ENCODE data around the gene MIER1.
"Not testable (repeated sequence)": the region's sequence is repeated elsewhere in the genome, so short reads cannot be mapped to it uniquely, and the experiment has no call there.

Gene MIER1

DNA sequence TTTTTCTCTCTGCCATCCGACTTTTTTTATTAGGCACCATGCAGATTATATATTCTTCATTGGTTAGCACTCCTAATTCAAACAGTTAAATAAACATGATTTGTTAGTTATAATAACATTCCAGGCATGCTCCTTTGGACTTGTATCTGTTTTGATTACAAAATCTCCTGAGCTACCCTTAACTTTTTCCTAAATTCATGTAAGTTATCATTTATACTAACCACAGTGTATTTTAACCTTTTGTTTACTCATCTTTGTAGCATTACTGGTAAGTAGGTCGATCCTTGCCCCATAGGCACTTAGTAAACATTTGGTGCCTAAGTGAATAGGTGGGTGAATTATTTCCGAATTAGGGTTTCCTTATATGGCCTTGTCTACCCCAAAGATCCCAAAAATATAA, 43.8 kb downstream of the MIER1 start:
- DNase-seq (ENCODE audit: low spot score): no peak
- in situ Hi-C loops (cut with MboI; ENCODE audit: low sequenced_read_pairs, unreplicated experiment): no loop called here
- TF ChIP-seq, protein P1, sequence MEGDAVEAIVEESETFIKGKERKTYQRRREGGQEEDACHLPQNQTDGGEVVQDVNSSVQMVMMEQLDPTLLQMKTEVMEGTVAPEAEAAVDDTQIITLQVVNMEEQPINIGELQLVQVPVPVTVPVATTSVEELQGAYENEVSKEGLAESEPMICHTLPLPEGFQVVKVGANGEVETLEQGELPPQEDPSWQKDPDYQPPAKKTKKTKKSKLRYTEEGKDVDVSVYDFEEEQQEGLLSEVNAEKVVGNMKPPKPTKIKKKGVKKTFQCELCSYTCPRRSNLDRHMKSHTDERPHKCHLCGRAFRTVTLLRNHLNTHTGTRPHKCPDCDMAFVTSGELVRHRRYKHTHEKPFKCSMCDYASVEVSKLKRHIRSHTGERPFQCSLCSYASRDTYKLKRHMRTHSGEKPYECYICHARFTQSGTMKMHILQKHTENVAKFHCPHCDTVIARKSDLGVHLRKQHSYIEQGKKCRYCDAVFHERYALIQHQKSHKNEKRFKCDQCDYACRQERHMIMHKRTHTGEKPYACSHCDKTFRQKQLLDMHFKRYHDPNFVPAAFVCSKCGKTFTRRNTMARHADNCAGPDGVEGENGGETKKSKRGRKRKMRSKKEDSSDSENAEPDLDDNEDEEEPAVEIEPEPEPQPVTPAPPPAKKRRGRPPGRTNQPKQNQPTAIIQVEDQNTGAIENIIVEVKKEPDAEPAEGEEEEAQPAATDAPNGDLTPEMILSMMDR (IDR thresholded peaks at IDR 0.05; ENCODE audit: borderline replicate concordance, control extremely low read depth, extremely low read depth, insufficient read depth, missing control alignments): no peak

DNA sequence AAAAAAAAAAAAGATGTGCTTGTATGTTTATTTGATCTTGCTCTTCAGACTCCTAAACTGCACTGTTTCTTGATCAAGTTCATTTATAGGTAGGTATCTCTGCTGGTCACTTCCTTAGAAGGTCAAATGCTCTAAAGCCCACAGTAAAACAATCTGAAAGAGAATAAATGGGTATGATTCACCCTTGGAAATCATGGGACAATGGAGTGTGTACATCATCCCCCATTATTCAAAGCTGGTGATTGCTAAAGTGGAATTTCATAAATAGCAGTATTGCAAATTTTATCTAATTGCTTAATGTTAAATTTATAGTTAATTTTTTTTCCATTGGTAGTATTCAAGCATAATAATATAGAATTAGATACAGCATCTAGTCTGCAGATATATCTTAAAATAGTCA, 53.4 kb downstream of the MIER1 start:
- in situ Hi-C loops (cut with MboI; ENCODE audit: low sequenced_read_pairs, unreplicated experiment): no loop called here
- TF ChIP-seq, protein P1 (IDR thresholded peaks at IDR 0.05; ENCODE audit: borderline replicate concordance, control extremely low read depth, extremely low read depth, insufficient read depth, missing control alignments): no peak
- DNase-seq (ENCODE audit: low spot score): no peak

DNA sequence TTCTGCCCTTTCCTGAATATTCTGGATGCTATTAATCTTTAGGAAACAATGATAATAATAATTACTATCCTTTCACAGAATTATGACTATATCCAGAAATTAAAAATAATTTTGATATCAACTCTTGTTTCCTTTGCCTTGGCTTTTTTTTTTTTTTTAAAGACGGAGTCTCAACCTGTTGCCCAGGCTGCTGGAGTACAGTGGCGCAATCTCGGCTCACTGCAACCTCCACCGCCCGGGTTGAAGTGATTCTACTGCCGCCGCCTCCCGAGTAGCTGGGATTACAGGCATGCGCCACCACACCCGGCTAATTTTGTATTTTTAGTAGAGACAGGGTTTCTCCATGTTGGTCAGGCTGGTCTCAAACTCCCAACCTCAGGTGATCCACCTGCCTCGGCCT, 54.8 kb downstream of the MIER1 start:
- in situ Hi-C loops (cut with MboI; ENCODE audit: low sequenced_read_pairs, unreplicated experiment); DNase-seq (ENCODE audit: low spot score): not testable (repeated sequence)

DNA sequence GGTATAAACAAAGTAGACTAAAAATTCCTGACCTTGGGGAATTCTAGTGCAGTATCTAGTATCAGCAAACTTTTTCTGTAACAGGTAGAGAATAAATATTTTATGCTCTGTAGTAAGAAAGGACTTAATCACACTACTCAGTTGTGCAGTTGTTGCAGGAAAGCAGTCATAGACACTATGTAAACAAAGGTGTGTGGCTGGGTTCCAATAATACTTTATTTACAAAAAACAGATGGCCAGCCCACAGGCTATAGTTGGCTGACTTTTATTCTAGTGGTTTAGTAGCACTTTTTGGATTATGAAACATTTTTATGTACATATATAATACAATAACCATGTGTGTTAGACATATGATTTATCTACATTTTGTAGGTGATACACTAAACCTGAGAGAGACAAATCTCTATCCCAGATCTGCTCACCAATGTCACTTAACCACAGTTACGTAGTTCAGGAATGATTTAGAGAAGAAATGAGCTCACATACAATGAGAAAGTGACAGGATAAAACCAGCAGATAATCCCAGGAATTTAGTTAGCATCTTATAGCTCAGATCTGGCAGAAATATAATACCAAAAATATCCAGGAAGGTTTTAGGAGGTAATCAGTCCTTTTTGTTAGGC, 56.1 kb downstream of the MIER1 start:
- in situ Hi-C loops (cut with MboI; ENCODE audit: low sequenced_read_pairs, unreplicated experiment): no loop called here
- TF ChIP-seq, protein P1 (IDR thresholded peaks at IDR 0.05; ENCODE audit: borderline replicate concordance, control extremely low read depth, extremely low read depth, insufficient read depth, missing control alignments): no peak

DNA sequence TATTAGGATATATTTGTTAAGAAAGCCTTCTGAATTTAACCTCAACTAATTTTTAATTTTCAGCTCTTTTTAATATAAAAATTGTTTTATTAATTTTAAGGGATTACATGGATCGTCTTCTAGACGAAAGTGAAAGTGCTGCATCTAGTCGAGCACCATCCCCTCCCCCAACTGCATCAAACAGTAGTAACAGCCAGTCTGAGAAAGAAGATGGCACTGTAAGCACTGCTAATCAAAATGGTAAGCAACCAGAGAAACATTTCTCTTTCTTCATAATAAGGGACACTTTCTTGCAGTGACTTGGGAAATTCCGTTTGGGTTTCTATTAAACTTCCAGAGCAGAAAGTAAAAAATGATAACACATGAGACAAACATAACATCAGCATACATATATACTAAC, 56.9 kb downstream of the MIER1 start:
- peak; percentile 21 for DNase-seq (ENCODE audit: low spot score)
- TF ChIP-seq, protein P1 (IDR thresholded peaks at IDR 0.05; ENCODE audit: borderline replicate concordance, control extremely low read depth, extremely low read depth, insufficient read depth, missing control alignments): no peak
- in situ Hi-C loops (cut with MboI; ENCODE audit: low sequenced_read_pairs, unreplicated experiment): no loop called here

More for the DNA sequence above, 56.1 kb downstream of the MIER1 start:
- DNase-seq (ENCODE audit: low spot score): no peak

DNA sequence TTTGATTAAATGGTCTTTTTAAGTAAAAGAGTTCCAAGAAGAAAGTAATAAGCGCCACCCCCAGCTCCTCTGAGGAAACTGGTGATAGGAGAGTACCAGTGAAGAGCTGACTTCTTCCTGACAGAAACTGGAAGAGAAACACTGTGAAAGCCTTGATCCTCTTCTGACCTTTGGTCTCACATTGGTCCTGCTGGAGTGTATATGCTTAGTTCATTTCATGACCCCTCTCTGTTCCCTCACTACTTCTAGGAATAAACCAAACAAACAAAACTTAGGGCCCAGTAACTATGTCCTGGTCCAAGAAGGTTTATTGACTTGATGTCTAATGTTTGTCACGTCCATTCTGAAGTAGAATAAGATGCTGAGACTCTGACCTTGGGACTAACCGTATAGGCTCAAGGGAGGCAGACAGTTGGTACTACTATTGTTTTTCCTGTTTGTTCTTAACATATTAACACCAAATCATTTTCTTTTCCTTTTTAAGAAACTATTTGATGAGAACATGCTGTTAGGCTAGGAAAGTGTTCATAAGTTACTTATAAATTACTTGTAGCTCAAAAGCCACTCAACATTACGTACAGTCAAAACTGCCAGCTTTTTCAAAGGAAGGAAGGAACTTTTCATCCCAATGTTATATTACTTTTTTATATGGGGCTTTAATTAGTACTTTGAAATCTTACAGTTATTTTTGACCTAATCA, 57.9 kb downstream of the MIER1 start:
- TF ChIP-seq, protein P1 (IDR thresholded peaks at IDR 0.05; ENCODE audit: borderline replicate concordance, control extremely low read depth, extremely low read depth, insufficient read depth, missing control alignments): no peak
- no peak for DNase-seq (ENCODE audit: low spot score)
- in situ Hi-C loops (cut with MboI; ENCODE audit: low sequenced_read_pairs, unreplicated experiment): no loop called here

DNA sequence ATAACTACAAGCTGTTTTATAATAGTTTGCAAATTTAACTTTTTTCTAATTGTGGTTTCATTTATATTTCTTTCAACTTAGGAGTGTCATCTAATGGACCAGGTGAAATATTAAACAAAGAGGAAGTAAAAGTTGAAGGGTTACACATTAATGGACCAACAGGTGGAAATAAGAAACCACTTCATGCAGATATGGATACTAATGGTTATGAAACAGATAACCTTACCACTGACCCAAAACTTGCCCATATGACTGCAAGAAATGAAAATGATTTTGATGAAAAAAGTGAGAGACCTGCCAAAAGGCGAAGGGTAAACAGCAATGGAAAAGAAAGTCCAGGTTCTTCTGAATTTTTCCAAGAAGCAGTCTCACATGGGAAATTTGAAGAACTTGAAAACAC, 59.7 kb downstream of the MIER1 start:
- in situ Hi-C loops (cut with MboI; ENCODE audit: low sequenced_read_pairs, unreplicated experiment): no loop called here
- TF ChIP-seq, protein P1 (IDR thresholded peaks at IDR 0.05; ENCODE audit: borderline replicate concordance, control extremely low read depth, extremely low read depth, insufficient read depth, missing control alignments): no peak
- DNase-seq (ENCODE audit: low spot score): peak; percentile 27

Data from GM13976 (cell line).